Fibroblast of skin of left biceps (primary cell): ENCODE measurements around the gene SEMA3B.
"Not testable (repeated sequence)": the region's sequence is repeated elsewhere in the genome, so short reads cannot be mapped to it uniquely, and the experiment has no call there.

Experiments used
- DNase-seq, 2 experiments: peaks; one replicate each; pipeline ENCODE4 v3.0.0-alpha.2; 2013; ENCODE audit warnings: low read depth in 2 of 2

Gene SEMA3B

DNA sequence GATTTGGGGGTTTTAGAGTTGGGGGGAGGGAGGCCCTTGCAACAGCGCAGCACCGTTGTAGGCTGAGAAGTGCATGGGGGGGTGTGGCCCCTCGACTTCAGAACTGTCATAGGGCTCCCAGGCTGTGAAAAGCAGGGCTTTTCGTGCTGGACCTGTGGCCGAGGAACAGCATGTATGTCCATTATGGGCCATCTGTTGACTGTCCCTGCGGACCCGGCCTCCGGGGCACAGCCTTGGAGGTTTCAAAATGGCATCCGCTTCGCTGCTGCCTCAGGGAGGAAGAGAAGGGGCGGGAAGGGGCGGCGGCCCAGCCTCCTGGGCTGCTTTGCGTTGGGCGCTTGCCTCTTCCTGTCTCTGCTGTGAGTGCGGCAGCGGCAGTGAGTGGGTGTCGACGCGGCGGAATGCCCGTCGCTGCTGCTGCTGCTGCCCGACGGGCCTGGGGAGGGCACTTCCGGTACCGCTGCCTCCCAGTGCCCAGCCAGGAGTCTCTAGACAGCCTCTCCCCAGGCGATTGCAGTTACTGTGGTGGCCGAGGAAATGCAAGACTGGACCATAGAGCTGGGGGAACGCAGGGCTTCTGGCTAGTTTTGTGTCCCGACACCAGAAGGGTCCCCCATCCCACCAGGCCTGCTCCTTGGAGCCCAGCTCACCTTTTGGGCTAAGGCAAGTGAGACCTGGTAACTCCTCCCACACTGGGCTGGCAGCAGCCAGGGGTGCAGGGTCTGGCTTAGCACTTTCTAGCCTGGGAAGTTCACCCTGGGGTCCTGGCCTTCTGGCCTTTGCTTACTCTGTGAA, 31.0 kb upstream of the SEMA3B start:
- DNase-seq, result no peak

DNA sequence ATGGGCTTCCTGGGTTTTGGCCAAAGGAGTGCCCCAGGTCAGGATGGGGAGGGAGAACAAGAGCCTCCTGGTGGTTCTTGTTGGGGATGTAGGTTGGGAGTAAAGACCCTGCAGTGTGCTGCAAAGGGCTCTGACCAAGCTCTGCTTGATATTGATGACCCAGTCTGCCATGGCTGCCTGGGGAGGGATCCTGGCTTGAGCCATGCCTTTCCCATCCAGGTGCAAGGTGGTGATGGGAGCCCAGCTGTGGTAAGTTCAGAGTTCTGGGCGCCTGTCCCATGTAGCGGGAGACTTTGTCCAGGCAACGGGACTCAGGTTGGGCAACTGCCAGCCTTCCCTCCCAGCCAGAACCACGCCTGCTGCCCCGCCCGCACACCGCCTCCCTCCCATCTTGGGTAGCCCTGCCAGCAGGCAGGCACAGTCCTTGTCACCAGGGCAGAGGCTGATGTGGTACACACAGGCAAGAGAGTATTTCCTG, 30.4 kb upstream of the SEMA3B start:
- no peak for DNase-seq

DNA sequence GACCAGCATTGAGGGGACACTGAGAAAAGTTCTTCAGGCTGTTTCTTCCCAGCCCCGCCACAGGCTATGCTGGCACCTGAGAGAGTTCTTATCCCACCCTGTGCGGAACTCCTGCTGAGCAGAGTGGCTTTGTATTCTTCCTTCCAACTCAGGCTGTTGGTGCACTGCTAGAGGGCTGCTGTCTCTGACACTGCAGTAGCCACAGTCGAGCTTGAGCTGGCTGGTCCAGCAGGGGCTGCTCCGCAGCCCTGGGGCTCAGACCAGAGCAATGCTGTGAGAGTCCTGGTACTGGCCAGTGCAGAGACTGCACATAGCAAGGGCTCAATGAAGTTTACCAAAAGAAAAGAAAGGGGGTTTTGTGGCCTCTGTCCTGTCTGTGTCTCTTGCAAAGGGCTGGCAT, 29.3 kb upstream of the SEMA3B start:
- DNase-seq, result no peak

DNA sequence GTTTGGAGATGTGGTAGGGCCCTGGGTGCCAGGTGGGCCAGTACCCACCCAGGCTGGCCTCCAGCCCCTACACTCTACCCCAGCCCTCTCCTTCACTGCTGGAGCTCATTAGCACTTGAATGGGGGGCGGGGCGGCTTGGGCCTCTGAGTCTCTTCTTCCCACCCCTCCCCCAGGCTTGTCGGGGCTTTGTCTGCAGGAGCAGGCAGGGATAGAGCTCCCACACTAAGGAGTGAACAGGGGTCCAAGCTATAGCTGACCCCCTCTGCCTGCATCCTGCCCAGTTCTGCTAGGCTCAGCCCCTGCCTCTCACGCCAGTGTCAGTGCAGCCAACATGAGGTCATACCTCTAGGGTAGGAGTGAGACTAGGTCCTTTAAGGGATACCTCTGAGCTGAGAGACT, 27.8 kb upstream of the SEMA3B start:
- DNase-seq, result no peak

DNA sequence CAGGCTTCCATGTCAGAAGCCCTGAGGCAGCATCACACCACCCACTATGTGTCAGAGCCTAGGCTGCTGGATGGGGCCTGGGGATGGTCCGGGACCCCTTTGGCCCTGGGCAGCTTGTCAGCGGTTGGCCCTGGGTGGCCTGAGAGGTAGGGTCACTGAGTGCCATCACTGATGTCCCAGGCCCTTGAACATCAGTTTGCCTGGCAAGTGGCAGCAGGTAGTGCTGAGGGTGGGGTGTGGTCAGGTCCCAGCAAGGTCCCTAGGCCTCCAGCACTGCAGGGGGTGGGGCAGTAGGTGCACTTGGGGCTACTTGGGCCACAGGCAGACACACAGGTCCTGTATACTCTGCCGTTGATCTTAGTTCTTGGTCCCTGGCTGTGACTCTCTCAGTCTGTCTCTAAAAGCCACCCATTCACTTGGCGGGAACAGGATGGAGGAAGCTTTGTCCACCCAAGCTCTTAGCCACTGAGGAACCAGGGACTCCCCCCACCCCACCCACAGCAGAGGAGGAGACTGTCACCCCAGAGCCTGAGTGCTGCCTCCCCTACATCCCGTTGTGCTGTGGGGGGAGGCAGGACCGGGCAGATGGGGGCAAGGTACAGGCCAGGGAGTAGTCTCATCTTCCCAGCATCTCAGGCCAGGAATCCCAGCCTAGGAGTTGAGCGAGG, 27.1 kb upstream of the SEMA3B start:
- no peak for DNase-seq

DNA sequence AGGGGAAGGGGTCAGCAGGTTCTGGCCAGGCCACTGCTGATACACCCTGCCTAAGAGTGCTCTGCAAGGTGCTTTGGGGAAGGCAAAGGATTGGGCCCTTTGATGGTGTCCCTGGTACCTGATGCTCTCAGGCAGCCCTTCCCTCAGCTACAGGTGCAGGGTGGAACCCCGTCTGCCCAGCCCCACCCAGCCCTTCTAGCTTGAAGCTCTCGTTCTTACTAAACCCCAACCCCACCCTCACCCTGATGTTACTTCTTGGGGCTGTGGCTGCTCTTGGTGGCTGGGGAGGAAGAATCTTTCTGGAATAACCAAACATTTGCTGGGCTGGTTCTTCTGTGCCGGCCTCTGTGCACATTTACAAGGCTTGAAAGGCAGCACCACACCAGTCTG, 26.6 kb upstream of the SEMA3B start:
- no peak for DNase-seq

DNA sequence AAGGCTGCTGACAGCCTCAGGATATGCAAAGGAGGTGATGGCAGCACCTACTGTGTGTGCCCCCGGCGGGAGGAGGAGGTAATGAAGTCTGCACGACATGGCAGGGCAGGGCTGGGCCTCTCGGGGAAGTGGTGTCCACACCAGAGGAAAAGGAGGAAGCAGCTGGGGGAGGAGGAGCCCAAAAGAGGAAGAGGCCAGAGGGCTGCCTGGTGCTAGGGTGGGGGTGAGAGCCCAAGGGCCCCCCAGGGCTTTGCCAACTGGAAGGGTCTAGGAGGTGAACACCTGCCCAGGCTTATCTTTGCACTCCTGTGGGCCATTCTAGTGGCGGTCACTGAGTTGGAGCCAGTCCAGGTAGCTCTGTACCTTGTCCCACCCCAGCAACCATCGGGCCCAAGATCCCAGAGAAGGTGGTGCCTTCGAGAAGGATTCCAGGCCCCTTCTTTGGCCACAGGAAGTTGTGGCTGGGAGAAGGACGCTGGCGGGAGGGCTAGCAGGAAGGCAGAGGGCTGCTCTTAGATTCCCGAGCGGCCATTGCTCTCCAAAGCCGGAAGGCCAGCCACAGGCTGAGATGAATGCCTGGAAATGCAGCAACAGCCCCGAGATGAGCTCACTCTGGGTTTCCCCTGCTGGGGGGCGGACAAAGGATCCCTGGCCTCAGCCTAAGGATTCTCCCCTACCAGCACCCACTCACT, 25.9 kb upstream of the SEMA3B start:
- no peak for DNase-seq

DNA sequence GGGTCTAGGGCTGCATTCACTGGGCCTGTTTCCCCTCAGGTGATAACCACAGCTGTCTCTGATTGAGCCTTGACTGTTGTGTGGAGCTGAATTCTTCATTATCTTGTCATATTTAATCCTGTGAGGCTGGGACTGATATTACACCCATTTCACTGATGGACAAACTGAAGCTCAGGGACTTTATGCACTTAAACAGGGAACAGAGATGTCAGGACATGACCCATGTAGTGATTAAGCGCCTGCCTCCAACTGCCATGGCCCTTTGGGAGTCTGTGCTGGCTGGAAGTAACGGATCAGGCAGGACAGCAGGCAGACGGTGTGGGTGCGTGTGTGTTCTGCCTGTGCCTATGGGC, 25.4 kb upstream of the SEMA3B start:
- DNase-seq, result no peak

DNA sequence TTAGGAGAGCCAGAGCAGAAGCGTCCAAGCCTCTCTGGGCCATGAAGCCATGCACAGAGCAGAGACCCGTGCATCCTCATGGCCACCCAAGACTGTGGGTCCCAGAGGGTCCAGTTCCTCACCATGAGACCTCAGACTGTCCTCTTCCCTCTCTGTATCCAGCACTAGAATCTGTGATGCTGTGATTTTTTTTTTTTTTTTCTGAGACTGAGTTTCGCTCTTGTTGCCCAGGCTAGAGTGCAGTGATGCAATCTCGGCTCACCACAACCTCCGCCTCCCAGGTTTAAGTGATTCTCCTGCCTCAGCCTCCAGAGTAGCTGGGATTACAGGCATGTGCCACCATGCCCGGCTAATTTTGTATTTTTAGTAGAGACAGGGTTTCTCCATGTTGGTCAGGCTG, 24.1 kb upstream of the SEMA3B start:
- not testable (repeated sequence) for DNase-seq

DNA sequence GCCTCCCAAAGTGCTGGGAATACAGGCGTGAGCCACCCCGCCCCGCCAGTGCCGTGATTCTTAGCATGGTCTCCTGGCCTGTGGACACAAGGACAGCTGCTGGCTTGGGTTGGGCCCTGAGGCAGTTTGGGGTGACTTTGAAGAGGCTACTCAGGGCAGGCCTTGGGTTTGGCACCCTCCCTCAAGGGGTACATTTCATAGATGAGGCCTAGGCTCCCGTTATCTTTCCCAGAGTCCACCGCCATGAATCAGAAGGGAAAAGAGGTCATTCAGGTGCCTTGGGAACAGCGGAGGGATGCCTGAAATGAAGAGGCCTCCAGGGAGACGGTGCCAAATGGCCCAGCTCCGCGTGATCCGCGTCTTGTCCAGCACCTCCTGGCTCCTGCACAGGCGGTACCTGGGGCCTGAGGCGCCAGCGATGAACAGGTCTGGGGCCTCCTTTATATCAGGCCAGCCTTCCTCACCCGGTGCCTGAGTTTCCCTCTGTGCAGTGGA, 23.6 kb upstream of the SEMA3B start:
- DNase-seq, result no peak

DNA sequence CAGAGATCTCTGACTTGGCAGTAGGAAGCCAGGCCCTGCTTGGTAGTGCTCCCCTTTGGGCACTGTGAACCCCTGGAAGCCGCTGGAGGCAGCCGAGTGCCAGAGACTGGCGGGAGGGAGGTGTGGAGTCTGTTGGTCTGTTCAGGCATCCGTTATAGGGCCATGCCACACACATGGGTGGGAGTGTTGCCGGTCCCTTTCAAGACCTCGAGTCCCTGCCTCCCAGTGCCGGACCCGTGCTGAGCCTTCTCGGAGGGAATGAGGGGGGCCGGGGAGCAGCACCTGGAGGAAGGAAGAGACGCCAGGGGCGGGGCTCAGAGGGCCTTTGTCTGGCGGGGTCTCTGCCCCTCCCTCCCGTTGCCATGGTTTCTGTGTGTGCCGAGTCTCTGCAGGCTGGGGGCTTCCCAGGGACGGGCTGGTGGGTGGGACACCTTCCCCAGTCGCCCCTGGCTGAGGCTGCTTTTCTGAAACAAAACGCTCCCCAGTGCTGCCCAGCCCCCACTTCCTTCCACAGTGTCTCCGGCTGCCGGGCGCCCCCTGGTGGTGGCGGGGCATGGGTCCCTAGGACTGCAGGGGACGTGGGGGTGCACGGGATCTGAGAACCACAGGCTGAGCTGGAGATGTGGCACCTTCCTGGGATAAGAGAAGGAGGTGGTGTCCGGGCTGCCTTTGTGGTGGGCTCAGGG, 23.0 kb upstream of the SEMA3B start:
- peak; percentile 59 to 61 for DNase-seq

DNA sequence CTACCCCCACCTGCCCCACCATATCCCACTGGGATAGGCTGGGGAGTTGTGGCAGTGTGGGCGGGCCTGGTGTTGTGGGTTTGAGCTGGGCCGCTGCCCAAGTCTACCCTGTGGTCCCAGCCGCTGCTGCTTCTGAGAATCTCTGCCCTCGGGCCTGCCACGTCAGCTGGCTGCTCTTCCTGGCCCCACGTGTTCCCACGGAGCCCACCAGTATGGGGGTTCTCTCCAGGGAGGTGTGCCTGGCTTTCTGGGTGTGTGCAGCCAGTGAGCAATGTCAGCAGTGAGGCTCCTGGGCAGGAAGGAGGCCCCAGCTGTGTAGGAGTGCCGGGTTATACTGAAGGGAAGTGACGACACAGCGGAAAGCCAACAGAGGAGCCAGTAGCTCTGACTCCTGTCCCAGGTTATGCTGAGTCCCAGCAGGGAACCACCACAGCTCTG, 22.4 kb upstream of the SEMA3B start:
- DNase-seq, result peak; percentile 58 to 64

DNA sequence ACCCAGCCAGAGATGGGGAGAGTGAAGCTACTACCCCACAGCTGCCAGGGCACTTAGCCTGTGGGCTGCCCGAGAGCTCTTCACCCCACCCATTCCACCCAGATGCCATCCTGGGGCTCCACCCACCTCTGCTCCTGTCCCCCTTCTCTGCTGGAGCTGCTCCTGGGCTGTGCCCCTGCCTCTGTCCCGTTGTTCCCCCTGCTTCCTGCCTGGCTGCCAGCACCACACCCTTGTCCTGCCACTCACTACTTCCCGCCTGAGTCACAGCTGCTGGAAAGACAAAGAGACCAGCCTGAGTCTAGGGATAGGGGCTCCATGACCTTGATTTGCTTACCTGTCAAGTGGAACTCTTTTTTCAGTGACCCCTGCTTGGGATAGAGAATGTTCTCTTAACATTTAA, 20.6 kb upstream of the SEMA3B start:
- DNase-seq, result no peak

DNA sequence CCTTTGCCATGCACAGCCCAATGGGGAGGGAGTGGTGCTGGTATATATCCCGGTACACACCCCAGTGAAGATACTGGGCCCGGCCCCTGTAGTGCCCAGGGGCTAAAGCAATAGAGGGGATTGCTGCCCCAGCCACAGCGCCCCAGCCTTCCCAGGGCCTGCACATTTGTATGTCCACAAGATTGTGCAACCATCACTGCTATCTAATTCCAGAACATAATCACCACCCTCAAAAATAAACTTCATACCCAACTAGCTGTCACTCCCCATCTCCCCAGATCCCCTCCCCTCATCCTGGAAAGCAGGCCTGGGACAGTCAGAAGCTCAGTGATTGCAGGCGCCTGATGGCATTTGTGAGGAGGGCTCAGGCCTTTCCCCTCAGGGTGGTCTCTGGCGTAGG, 19.5 kb upstream of the SEMA3B start:
- DNase-seq, result no peak

DNA sequence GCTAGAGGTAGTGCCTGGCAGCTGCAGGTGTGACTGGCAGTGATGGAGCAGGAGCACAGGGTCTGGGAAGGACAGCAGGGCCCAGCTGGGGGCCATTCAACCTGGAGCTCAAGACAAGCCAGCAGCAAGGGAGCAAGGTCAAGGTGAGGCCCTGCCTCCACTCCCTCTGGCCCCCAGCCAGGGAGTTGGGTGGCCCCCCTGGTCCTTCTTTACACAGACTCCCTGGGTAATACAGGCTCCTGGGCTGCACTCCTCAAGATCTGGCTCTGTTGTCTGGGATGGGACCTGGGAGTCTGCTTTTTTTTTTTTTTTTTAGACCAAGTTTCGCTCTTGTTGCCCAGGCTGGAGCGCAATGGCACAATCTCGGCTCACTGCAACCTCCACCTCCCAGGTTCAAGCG, 18.4 kb upstream of the SEMA3B start:
- no peak for DNase-seq

DNA sequence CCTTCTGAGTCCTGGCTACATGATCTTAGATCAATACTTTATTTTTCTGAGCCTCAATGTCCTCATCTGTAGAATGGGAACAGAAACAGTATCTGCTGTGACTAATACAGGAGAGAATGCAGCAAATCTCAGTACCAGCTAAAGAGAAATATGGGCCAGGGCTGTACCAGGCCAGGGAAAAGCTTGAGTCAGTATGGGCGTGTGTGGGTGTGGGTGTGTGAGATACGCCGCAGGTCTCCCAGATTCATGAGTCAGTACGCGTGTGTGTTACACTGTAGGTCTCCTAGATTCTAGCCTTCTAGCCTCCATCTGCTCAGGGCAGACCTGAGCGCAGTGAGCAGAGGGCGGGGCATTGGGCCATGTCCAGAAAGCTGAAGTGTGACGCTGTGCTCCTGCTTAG, 17.7 kb upstream of the SEMA3B start:
- no peak for DNase-seq

DNA sequence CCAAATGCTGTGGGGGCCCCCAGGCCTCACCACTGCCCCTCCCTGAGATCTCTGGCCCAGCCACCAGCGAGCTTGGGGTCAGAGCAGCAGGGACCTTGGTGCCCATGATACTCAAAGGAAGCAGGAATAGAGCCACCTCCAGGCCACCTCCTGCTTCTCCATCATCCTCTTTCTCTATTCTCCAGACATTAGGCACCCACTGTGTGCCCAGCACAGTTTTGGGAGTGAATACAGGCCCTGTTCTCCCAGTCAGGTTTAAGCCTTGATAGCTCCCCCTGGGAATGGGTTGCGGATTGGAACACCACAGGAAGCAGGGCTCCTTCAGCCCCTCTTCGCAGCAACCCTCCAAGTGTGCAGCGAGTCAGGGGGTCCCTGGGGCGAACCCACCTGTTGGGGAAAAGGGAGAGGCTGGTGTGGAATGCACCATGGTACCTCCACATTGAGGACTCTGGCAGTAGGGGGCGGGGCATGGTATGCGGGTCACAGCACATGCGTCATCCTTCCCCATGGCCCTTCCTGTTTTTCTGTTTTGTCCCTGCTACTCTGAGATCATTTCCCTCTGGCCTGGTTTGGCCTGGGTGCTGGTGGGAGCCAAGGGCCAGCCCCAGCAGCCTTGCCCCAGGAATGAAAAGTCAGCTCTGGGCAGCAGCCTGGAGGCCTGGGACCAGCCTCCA, 14.2 kb upstream of the SEMA3B start:
- DNase-seq, result no peak

DNA sequence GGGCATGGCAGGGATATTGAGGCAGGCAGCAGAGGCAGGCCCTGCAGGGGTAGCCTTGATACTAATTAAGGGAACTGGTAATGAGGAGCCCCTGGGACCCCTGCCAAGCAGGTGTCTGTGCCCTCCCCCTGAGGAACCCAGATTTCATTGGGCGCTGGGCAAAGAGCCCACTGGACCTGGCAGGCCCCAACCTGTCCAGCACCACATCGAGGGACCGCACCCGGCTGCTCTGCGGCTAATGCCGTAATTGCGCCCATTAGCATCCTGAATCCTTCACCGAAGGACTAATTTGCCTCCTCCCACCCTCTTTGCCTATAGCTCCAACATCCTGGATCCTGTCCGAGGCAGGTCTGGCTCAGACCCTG, 13.7 kb upstream of the SEMA3B start:
- DNase-seq, result no peak

DNA sequence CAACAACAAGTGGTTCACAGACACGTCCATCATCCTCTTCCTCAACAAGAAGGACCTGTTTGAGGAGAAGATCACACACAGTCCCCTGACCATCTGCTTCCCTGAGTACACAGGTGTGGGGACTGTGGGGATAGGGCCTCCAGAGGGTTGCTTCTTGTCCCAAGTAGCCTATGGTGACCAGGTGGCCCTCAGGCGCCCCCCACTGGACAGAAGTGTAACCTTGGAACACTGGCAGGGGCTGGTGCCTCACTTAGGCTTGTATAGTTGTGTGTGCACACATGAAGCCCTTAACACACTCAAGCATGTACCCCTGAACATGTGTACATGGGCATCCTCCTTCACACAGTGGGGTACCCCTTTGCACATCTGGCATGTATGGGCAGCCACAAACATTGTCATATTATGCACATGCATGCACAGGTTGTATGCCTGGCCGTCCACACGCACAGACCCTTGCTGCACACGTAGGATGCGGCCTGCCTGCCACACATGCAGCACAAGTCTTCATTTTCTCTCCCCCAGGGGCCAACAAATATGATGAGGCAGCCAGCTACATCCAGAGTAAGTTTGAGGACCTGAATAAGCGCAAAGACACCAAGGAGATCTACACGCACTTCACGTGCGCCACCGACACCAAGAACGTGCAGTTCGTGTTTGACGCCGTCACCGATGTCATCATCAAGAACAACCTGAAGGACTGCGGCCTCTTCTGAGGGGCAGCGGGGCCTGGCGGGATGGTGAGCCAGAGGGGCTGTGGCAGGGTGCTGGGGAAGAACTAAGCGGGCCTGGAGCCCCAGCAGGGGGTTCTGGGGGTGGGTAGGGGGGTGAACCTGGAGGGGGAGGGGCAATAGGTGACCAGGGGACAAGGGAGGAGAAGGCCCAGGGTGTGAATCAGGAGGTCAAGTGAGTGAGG, 11.7 kb upstream of the SEMA3B start:
- no peak for DNase-seq

DNA sequence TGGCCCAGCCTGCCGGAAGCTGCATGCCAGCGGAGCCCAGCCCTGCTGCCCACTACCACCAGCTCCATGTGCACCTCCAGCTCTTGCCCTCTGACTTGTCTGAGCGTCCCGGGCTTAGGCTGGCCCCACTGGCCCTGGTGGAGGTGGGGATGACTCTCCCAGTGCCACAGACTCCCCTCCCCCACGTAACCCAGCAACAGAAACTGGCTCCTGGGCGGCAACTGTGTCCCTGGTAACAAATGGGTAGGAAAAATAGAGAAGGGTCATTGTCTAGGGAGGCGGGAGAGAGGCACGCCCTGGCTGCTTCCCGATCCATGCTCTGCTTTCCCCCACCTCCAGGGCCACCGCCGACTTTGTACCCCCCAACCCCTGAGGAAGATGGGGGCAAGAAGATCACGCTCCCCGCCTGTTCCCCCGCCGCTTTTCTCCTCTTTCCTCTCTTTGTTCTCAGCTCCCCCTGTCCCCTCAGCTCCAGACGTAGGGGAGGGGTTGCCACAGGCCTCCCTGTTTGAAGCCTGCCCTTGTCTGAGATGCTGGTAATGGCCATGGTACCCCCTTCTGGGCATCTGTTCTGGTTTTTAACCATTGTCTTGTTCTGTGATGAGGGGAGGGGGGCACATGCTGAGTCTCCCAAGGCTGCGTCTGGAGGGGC, 10.8 kb upstream of the SEMA3B start:
- no peak for DNase-seq
